Choroid plexus epithelial cell (primary cell): ENCODE data around the gene GYPC.

Source experiments
- DNase-seq: peaks from one replicate; pipeline ENCODE4 v3.0.0-alpha.2; 2010; ENCODE audit warnings: low read depth
- H3K4me3 ChIP-seq: 2 replicates; pipeline ENCODE4 v1.5.1; 2011; ENCODE audit warnings: low read depth, mild to moderate bottlenecking, control low read depth, low read length, moderate library complexity
- TF ChIP-seq, protein P1 (sequence below): conservative IDR thresholded peaks from 2 replicates; pipeline ENCODE4 v1.5.1; 2011; ENCODE audit warnings: low read depth, mild to moderate bottlenecking, control low read depth, inconsistent platforms, low read length, moderate library complexity

The GYPC gene, protein sequence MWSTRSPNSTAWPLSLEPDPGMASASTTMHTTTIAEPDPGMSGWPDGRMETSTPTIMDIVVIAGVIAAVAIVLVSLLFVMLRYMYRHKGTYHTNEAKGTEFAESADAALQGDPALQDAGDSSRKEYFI

DNA sequence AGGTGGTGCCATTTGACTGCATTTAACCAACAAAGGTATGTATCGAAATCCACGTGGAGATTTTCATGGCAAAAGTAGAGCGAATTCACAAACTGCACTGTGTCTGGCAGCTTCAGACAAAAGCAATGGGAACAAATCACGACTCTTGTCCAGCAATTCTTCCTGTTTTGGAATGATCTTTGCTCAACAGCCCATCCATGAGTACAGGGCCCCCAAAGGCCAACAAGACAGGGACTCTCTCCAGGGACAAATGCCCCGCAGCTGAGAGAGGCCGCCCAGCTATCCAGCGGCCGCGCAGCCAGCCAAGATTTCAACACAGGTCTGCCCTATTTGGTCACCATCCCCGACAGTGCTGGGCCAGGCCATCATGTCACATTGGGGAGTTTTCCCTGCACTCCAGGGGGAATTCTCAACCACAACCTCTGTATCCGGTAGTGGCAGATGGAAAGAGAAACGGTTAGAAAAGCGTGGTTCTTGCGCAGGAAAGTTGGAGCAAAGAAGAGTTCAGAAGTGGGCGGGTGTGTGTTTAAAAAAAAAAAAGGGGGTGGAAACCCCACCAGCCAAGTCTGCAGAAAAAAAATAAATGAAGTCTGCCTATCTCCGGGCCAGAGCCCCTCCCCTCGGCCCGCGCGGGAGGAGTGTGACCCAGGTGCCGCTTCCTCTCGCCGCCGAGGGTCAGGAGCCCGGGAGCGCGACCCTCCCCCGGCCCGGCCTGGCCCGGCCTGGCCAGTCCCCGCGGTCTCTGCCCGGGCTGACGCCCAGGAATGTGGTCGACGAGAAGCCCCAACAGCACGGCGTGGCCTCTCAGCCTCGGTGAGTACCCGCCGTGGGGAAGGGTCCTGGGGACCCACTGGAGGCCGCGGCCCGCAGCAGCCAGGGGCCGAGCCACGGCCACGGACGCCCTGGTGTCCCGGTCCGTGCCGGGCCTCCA, at the start of gene GYPC:
Gene GYPC (plus strand): TSS at position 659 of the 931 bp plus-strand sequence. CDS start 106 bp downstream, at position 765.
- TF ChIP-seq, protein P1, sequence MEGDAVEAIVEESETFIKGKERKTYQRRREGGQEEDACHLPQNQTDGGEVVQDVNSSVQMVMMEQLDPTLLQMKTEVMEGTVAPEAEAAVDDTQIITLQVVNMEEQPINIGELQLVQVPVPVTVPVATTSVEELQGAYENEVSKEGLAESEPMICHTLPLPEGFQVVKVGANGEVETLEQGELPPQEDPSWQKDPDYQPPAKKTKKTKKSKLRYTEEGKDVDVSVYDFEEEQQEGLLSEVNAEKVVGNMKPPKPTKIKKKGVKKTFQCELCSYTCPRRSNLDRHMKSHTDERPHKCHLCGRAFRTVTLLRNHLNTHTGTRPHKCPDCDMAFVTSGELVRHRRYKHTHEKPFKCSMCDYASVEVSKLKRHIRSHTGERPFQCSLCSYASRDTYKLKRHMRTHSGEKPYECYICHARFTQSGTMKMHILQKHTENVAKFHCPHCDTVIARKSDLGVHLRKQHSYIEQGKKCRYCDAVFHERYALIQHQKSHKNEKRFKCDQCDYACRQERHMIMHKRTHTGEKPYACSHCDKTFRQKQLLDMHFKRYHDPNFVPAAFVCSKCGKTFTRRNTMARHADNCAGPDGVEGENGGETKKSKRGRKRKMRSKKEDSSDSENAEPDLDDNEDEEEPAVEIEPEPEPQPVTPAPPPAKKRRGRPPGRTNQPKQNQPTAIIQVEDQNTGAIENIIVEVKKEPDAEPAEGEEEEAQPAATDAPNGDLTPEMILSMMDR, result no peak
- peak within 1 kb of the TSS; percentile 88 for H3K4me3 ChIP-seq
- peak; percentile 80 for DNase-seq

DNA sequence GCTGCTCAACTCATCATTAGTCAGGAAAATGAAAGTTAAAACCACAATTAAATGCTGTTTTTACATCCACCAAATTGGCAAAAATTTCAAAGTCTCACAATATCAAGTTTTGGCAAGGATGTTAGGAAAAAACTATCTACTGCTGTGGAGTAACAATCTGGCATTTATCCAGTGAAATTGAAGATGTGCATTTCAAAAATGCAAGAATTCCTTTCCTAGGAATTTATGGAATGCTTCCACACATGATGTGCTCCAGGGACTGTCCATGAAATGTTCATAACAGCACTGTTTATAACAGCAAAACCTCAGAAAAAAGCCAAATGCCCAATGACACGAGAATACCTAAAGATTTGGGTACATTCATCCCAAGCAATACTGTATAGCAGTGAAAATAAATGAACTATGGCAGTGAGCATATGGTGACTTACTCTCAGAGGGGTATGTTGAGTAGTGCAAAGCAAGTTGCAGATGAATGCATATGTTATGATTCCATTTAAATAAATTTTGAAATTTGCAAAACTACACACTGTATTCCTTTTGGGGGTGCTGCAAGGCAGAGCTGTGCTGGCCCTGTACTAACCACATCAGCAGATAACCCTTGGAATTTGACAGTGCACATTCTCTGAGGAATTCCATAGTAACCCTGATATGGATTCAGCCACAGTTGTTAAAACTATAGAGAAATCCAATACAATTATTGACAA, 41.3 kb upstream of the GYPC start:
- TF ChIP-seq, protein P1, result peak; percentile 27
- DNase-seq, result peak; percentile 79
- H3K4me3 ChIP-seq, result no peak overlapping the region

DNA sequence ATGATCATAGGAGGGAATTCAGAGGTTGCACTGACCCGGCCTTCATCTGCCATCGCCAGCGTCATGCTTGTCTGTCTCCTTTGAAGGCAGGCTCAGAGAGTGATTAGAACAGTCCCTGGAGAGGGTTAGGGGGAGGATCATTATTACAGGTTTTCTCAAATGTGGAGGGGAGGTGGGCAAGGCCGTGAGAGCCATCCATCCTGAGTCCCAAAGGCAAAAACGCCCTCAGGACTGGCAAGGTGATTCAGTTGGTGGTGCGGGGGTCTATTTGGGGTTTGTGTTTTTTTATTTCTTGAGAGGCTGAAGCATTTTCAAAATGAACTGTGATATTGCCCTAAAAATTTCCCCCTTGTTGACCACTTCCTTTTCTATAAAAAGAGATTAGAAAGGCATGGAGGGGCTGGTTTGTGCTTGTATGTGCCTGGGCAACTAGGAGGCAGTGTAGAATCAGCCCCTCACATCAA, 39.3 kb upstream of the GYPC start:
- no peak for DNase-seq
- H3K4me3 ChIP-seq, result no peak overlapping the region
- TF ChIP-seq, protein P1, result no peak

DNA sequence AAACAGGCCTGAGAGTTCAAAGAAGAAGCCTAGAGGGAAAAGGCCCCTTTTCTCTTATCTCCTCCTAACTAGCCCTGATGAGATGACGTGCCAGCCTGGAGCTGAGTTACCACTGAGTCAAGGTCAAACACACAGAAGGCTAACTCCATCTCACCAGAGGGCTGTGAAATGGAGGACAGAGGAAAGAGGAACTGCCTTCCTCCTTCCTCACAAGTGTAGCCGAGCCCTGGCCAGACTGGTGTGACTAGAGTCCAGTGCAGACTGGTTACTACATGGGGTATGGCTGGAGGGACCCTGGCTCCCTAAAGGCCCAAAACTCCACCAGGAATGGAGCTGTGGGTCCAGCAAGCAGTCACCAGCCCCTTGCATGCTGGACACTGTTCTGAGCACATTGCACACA, 35.7 kb upstream of the GYPC start:
- TF ChIP-seq, protein P1, result no peak
- H3K4me3 ChIP-seq, result no peak overlapping the region
- no peak for DNase-seq

DNA sequence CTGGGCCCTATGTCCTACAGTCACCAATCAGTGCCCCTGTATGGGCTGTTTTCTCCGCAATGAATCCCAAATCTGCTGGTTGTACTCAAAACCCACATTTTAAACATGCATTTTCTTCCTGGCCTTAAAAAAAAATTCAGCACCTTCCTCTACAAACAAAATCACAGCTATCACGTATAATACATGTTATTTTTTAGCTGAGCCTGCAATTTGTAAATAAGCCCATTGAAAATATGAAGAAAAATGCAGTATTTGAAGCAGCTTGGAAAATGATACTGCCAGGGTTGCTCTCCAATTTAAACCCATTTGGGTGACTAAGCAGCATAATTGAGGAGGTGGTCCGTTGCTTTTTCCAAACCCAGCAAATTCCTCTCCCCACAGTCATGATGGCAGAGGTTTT, 33.0 kb upstream of the GYPC start:
- DNase-seq, result no peak
- TF ChIP-seq, protein P1, result no peak
- H3K4me3 ChIP-seq, result no peak overlapping the region

DNA sequence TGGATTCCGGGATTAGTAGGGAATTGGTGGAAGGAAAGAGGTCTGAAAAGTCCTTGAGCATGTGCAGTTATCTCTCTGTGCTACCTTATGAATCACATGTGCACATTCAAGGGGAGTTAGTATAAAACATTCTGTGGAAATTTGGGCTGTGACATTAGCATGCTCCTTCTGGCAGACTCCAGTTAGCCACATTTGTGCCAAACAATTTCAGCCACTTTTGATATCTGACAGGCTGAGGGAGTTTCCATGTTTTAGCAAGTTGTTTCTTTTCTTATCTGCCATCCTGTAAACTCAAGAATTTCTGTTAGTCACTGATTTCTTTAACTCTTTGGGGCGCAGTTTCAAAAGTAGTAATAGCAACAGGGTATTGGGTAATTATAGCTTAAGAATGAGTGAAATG, 28.3 kb upstream of the GYPC start:
- peak; percentile 76 for DNase-seq
- H3K4me3 ChIP-seq, result no peak overlapping the region
- TF ChIP-seq, protein P1, result no peak
